GM19452 (cell line): Measurements from ENCODE around the gene S100A13.
A peak's percentile ranks its signal among the peaks of the same experiment; 100 is the strongest.
"Not testable (repeated sequence)": the region's sequence is repeated elsewhere in the genome, so short reads cannot be mapped to it uniquely, and the experiment has no call there.

ENCODE experiments used
- ATAC-seq: cut with Tn5 transposase; IDR thresholded peaks from one replicate; pipeline ENCODE4 v1.9.1; 2021; ENCODE audit not compliant: unreplicated experiment

S100A13 gene

GRCh38 chr1:153608089-153608682, 19.1 kb downstream of the S100A13 start:
- ATAC-seq, result no peak

GRCh38 chr1:153607381-153607780, 19.9 kb downstream of the S100A13 start:
- ATAC-seq, result no peak

DNA sequence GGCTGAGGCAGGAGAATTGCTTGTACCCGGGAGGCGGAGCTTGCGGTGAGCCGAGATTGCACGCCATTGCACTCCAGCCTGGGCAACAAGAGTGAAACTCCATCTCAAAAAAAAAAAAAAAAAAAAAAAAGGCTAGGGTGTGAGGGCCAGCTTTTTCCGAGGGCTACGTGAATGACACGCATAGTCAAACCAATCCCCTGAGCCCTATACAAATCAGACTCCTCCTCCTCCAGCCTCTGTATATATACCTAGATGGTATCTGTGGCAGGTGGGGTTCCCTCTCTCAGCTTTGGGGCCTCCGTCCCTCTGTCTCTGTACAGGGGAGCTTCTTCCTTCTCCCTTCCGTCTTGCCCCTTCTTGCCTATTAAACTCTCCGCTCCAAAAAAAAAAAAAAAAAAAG, 21.1 kb downstream of the S100A13 start:
- ATAC-seq, result no peak

GRCh38 chr1:153602749-153603148, 24.6 kb downstream of the S100A13 start:
- ATAC-seq, result no peak

GRCh38 chr1:153599847-153600246, 27.5 kb downstream of the S100A13 start:
- ATAC-seq, result no peak

GRCh38 chr1:153598309-153599172, 28.8 kb downstream of the S100A13 start:
- peak; percentile 96 for ATAC-seq

GRCh38 chr1:153597206-153597605, 30.1 kb downstream of the S100A13 start:
- no peak for ATAC-seq

DNA sequence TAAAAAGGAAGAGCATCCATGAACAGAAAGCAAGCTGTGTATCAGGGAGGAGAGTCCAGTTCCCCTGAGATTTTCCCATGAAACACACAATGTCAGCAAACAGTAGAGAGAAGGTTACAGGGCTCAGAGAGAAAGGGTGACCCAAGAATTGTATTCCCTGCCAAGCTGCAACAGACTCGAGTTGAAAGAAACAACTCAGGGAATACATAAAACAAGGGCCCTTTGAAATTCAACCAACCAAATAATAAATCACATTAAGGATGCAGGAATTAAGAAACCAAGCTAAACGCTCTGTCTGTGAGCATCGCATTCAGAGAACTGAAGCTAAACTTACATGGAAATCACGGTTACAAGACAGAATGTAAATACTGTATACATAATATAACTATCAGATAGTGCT, 34.6 kb downstream of the S100A13 start:
- no peak for ATAC-seq

DNA sequence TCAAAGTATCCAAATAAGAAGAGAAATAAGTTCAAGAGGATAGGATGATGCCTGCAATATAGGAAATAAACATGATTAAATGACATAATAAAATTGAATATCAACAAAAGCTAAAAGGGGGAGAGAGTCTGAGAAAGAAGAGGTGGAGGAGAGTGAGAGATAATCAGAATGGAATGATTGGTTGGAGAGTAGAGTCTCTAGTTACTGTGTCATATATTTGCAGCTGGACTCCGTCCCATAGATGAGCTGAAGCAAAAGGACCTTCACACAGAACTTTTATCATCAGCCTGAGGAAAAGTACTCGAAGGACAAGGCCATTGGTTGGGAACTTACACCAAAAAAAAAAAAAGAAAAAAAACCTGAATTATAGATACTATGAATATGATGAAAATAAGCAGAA, 38.8 kb downstream of the S100A13 start:
- no peak for ATAC-seq

DNA sequence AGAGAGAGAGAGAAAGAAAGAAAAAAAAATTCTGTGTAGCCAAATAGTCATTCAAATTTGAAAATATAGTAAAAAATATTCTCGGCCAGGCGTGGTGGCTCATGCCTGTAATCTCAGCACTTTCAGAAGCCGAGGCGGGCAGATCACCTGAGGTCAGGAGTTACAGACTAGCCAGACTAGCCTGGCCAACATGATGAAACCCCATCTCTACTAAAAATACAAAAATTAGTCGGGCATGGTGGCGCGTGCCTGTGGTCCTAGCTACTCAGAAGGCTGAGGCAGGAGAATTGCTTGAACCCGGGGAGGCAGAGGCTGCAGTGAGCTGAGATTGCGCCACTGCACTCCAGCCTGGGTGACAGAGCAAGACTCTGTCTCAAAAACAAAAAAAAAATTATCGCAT, 39.3 kb downstream of the S100A13 start:
- ATAC-seq, result not testable (repeated sequence)

DNA sequence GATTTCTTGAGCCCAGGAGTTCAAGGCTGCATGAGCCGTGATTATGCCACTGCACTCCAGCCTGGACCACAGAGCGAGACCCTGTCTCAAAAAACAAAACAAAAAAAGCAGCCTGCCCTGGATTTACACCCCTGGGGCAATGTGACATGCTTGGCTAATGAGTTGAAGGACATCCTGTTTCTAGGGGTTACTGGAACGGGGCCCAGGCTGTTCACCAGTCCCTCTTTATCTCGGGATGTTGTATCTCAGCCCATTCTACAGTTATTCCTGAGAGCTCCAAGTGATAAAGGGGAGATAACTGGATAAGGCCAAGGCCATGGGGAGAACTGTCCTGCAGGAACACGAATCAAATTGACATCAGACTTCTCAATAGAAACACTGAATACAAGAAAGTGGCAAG, 40.0 kb downstream of the S100A13 start:
- no peak for ATAC-seq

DNA sequence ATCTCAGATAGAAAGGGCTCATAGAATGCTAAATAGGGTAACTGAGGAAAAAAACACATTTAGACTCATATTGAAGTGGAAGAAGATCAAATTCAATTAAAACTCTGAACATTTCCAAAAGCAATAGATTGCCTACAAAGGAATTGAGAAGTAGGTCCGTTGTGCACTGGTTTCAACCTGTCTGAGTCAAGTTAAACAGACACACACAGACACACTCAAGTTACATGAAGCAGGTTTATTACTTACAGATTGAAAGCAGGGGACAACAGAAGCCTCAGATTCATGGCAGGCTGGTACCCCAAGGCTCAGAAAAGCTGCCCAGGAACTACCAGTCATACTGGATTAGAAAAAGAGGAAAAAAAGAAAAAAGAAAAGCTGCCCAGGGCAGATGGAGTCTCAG, 41.0 kb downstream of the S100A13 start:
- ATAC-seq, result no peak

DNA sequence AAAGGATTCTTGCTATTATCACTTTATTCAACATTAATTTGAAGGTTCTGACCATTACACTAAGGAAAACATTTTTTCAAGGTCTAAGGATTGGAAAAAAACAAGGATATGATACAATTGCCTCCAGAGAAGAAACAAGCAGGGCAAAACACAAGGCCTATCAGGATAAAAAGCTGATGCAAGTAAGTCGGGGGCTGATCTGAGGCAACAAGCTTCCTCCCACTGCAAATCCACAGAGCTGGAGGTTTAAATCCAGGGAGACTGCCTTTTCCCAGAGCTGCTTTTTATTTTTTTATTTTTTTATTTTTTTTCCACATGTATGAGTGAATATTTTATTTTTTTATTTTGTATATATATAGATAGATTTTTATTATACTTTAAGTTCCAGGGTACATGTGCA, 42.3 kb downstream of the S100A13 start:
- no peak for ATAC-seq

GRCh38 chr1:153583976-153584375, 43.3 kb downstream of the S100A13 start:
- ATAC-seq, result no peak

- ATAC-seq, result not testable (repeated sequence)
These were observed 43.8 kb downstream of the S100A13 start for GRCh38 chr1:153583514-153583913.

- ATAC-seq, result not testable (repeated sequence)
These were observed 44.5 kb downstream of the S100A13 start for GRCh38 chr1:153582836-153583235.

DNA sequence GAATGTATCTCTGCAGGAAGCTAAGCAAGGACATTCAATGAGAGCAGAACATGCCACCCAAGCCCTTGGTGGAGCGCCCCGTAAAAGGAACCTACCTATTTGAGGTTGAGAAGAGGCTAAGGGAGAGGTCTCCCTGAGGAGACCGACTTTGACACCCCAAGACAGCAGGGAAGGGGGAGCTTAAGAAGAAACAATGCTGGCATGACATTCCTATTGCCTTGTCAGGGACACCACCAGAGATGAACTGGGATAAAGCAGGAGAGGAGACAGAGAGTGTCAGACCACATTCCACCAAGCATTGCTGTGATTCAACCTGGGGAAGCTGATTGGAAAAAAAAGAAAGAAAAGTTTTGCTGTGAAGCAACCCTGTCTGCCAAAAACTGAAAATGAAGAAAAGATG, 48.4 kb downstream of the S100A13 start:
- no peak for ATAC-seq

- no peak for ATAC-seq
These were observed 48.8 kb downstream of the S100A13 start for GRCh38 chr1:153578490-153578889.

- ATAC-seq, result no peak
These were observed 49.7 kb downstream of the S100A13 start for GRCh38 chr1:153577624-153578051.

DNA sequence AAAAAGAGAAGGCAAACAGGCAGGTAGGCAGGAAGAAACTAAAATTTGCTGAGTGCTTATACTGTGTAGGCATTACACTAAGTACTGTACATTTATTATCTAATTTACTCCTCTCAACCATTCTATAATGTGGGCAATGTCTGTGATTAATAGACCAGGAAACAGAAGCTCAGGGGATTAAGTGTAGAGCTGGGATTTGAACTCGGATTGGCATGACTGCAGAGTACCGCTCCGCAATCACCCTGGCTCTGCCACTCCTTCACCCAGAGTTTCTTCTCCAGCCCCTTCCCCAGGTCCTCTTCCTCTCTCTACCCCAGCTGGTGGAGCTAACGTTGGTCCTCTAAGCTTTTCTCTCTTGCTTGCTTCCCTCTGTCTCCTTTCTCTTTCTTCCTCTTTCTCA, 50.2 kb downstream of the S100A13 start:
- no peak for ATAC-seq

- ATAC-seq, result not testable (repeated sequence)
These were observed 51.8 kb downstream of the S100A13 start for GRCh38 chr1:153575497-153575896.

- ATAC-seq, result not testable (repeated sequence)
These were observed 52.2 kb downstream of the S100A13 start for GRCh38 chr1:153575081-153575491.
